Heart right ventricle (tissue), 16 donors: ENCODE measurements around the gene DNASE1L2. TPM values are rescaled to one million over a fixed set of nuclear protein-coding genes. Genes with fewer than 3 reads are reported as not detected.

Experiments used
- ATAC-seq, 8 donors: fragments of 200-7000 bp; cut with Tn5 transposase; one replicate each; pipeline ENCODE4 v1.9.1; 2020; ENCODE audit warnings: mild to moderate bottlenecking in 8 of 8, moderate library complexity in 8 of 8, moderate number of reproducible peaks in 1 of 8
- DNase-seq, 2 donors: peaks; one replicate each; pipeline ENCODE4 v3.0.0-alpha.2; 2020
- H3K27ac ChIP-seq, 10 donors: fragments of 200-600 bp; sonication (generic) in 2 of 10; one replicate each; pipeline versions ENCODE4 v1.5.0 to v1.8.0; 2020 to 2022; ENCODE audit warnings: mild to moderate bottlenecking in 3 of 10
- H3K27me3 ChIP-seq, 7 donors: fragments of 200-600 bp; one replicate each; pipeline ENCODE4 v1.8.0; 2021 to 2022; ENCODE audit warnings: mild to moderate bottlenecking in 2 of 7
- H3K36me3 ChIP-seq, 9 donors: fragments of 200-600 bp; sonication (generic) in 1 of 9; one replicate each; pipeline versions ENCODE4 v1.5.0 to v1.8.0; 2020 to 2022; ENCODE audit warnings: mild to moderate bottlenecking in 2 of 9
- H3K4me1 ChIP-seq, 9 donors: fragments of 200-600 bp; sonication (generic) in 1 of 9; one replicate each; pipeline versions ENCODE4 v1.5.0 to v1.8.0; 2020 to 2022; ENCODE audit warnings: mild to moderate bottlenecking in 4 of 9
- H3K4me3 ChIP-seq, 10 donors: fragments of 200-600 bp; sonication (generic) in 2 of 10; one replicate each; pipeline versions ENCODE4 v1.5.0 to v1.8.0; 2020 to 2022; ENCODE audit warnings: mild to moderate bottlenecking in 7 of 10, moderate library complexity in 2 of 10
- H3K9me3 ChIP-seq, 11 donors: fragments of 200-600 bp in 10 of 11; sonication (generic) in 2 of 11; one replicate each; pipeline versions ENCODE4 v1.5.0 to v1.8.0; 2013 to 2022; ENCODE audit warnings: mild to moderate bottlenecking in 2 of 11, control low read depth in 1 of 11, moderate library complexity in 1 of 11
- CTCF ChIP-seq, 9 donors: fragments of 200-600 bp; sonication (generic) in 2 of 9; IDR thresholded peaks; one replicate each; pipeline versions ENCODE4 v1.5.0 to v1.8.0; 2021 to 2022; ENCODE audit warnings: antibody characterized with exemption in 9 of 9, mild to moderate bottlenecking in 5 of 9, moderate library complexity in 1 of 9
- WGBS, 2 donors: extraction: QIAGEN DNeasy Blood & Tissue Kit; methylation state at CpG; one replicate each; pipeline ENCODE4 v1.1.7; 2013; ENCODE audit warnings: inconsistent platforms in 1 of 2; 5-methylcytosine and 5-hydroxymethylcytosine counted together
- intact Hi-C, 10 donors: fragments of 100-400 bp; cut with DNase I; formaldehyde crosslinking; loops; one replicate each; pipeline versions ENCODE4 v1.11.1 to v1.14.2; 2022
- polyA plus RNA-seq, 2 donors: library from polyadenylated mRNA; stranded (reverse); fragments of 200-250 nt; gene quantifications; one replicate each; pipeline ENCODE4 v1.2.3, GENCODE V29; 2013
- total RNA-seq, 10 donors: library from RNA; stranded (reverse); fragmentation: NEBNext Ultra II Directional in 3 of 10; extraction: Animal tissue kit (Norgen Biotek cat#: 25700) in 3 of 10; gene quantifications; one replicate each; pipeline versions ENCODE4 v1.2.1 to v1.2.4, GENCODE V29; 2021 to 2023
- donor health status: Arrhythmogenic right ventricular cardiomyopathy.
- donor health status: ischemic (EF 13 %, LVEDD 7.1; RV severe dilation, severe dysfunction).
- donor health status: healthy with polysubstance abuse.
- donor health status: DM: no; HTN: yes; CAD: no.
- donor health status: DM: no; HTN: no; CAD: no.
- donor health status: ischemic (EF 25% LVEDD 6.9; RV normal size, moderate dysfunction).
- donor health status: ischemic (EF 25% LVEDD 5.7; RV mildly dilated, moderate dysfunction).
- donor health status: healthy.
- donor health status: DM: yes; HTN: yes; CAD: no.
- donor health status: Ischemic cardiomyopathy.
- donor health status: ischemic (EF 35%, LVEDD 5.7; RV mildly dilated, moderate dysfunction).
- donor health status: nonischemic (EF 11% LVEDD 7.7; RV severe dilation, severe dysfunction).
- donor health status: DM: yes; HTN: yes; CAD: no.
- donor health status: PGD.
- donor health status: ischemic (EF 29% LVEDD 5.4; RV normal size, mild dysfunction).
- donor health status: nonischemic (EF 23%, LVEDD 6.1; RV moderate dilation, normal function).

Gene DNASE1L2
- total and polyA plus RNA-seq, 12 donors = 0.15 to 1.2 (median 0.35) TPM; not detected in 1

- peaks cover 13 to 25% (median 23%) of the 10 kb centered on the region in 9 donors for H3K4me1 ChIP-seq
- H3K4me3 ChIP-seq = no peak overlapping the region
- no peak for ATAC-seq
- peaks cover 0 to 30% (median 8%) of the 10 kb centered on the region in 7 donors for H3K27me3 ChIP-seq
- no peak for DNase-seq
- TF ChIP-seq CTCF (IDR thresholded peaks at IDR 0.05) = no peak
- H3K36me3 ChIP-seq = peaks cover 18 to 77% (median 52%) of the 10 kb centered on the region in 9 donors
- 93 to 96% methylated on average over 28 of the region's 28 CpGs for WGBS, 2 donors
- no peaks in the 10 kb centered on the region for H3K9me3 ChIP-seq
- H3K27ac ChIP-seq = no peak overlapping the region
- intact Hi-C loops = no loop called here
These were observed 3.0 kb upstream of the DNASE1L2 start for GRCh38 chr16:2233046-2233775.

GRCh38 chr16:2233872-2234812, 2.1 kb upstream of the DNASE1L2 start:
- intact Hi-C loops = no loop called here
- Histone ChIP-seq H3K9me3 (no peaks in the 10 kb centered on the region), H3K36me3 (peaks cover 18 to 69% (median 43%) of the 10 kb centered on the region in 9 donors), H3K4me3 (no peak overlapping the region), H3K27me3 (peaks cover 0 to 30% (median 8%) of the 10 kb centered on the region in 7 donors), H3K4me1 (peaks cover 13 to 29% (median 23%) of the 10 kb centered on the region in 9 donors), H3K27ac (no peak overlapping the region)
- TF ChIP-seq CTCF (IDR thresholded peaks at IDR 0.05) = no peak
- DNase-seq (no peak), ATAC-seq (no peak)
- WGBS, 2 donors = 96% methylated on average over 51 of the region's 51 CpGs

- DNase-seq (no peak), ATAC-seq (no peak)
- intact Hi-C loops = no loop called here
- no peaks in the 10 kb centered on the region for H3K9me3 ChIP-seq
- H3K27ac ChIP-seq = no peak overlapping the region
- H3K4me1 ChIP-seq = peaks cover 13 to 29% (median 23%) of the 10 kb centered on the region in 9 donors
- no peak overlapping the region for H3K4me3 ChIP-seq
- peaks cover 15 to 69% (median 37%) of the 10 kb centered on the region in 9 donors for H3K36me3 ChIP-seq
- TF ChIP-seq CTCF (IDR thresholded peaks at IDR 0.05) = no peak
- WGBS, 2 donors = 92 to 95% methylated on average over 18 of the region's 18 CpGs
- H3K27me3 ChIP-seq = peaks cover 0 to 30% (median 8%) of the 10 kb centered on the region in 7 donors
These were observed 1.5 kb upstream of the DNASE1L2 start for GRCh38 chr16:2234813-2235170.

GRCh38 chr16:2235234-2235651, 1.0 kb upstream of the DNASE1L2 start:
- Histone ChIP-seq H3K27me3 (peaks cover 0 to 30% (median 8%) of the 10 kb centered on the region in 7 donors), H3K4me3 (no peak overlapping the region), H3K27ac (no peak overlapping the region), H3K36me3 (peaks cover 13 to 70% (median 37%) of the 10 kb centered on the region in 9 donors), H3K4me1 (peaks cover 13 to 29% (median 23%) of the 10 kb centered on the region in 9 donors), H3K9me3 (no peaks in the 10 kb centered on the region)
- ATAC-seq = no peak
- no peak for TF ChIP-seq CTCF (IDR thresholded peaks at IDR 0.05)
- intact Hi-C loops = no loop called here
- WGBS, 2 donors = 91 to 97% methylated on average over 23 to 28 of the region's 28 CpGs
- DNase-seq = no peak
